DMS79 (cell line): Measurements from ENCODE around the gene SPTBN5.
"Not testable (repeated sequence)": the region's sequence is repeated elsewhere in the genome, so short reads cannot be mapped to it uniquely, and the experiment has no call there.

Source experiments
- DNase-seq: peaks from one replicate; lab custom pipeline; 2025; lab: John Stamatoyannopoulos, UW

The SPTBN5 gene

DNA sequence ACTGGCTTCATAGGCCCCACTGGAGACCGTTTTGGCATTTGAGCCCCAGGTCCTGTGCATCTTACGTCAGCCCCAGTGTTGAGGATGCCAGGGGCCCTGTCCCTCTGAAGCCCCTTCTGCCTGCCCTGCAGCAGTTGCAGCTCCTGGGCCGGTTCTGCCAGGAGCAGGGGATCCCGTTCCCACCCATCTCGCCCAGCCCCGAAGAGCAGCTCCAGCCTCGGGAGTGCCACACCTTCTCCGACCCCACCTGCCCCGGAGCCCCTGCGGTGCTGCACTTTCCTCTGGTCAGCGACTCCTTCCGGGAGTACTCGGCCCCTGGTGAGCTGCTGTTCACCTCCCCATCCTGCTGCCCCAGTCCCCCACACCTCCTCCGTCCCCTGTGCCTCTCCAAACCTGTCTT lies 46.6 kb downstream of the SPTBN5 start:
- no peak for DNase-seq

DNA sequence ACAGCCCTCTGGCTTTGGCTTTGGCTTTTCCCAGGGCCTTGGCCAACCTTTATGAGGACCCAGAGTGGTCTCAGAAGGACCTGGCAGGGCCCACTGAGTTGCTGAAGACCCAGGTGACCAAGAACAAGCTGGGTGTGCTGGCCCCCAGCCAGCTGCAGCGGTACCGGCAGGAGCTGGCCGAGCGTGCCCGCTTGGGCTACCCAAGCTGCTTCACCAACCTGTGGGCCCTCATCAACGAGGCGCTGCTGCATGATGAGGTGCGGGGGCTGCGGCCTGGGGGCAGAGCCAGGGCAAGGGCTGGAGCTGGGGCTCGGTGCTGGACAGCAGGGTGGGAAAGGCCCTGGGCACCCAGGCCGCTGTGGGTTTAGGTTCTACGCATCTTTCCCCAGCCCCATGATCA lies 49.0 kb downstream of the SPTBN5 start:
- no peak for DNase-seq

DNA sequence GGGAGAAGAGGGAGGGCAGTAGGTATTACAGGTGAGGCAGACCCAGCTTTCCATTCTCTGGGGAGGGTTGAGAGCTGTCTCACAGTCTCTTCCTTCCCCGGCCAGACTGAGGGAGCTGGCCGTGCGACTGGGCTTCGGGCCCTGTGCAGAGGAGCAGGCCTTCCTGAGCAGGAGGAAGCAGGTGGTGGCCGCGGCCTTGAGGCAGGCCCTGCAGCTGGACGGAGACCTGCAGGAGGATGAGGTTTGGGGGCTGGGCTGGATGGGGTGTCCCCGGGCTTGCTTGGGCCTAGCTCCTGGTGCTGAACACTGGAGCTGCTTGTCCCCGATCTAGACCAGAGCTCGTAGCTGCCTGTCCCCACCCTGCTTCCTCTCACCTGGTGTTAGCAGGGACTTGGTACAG lies 50.3 kb downstream of the SPTBN5 start:
- no peak for DNase-seq

DNA sequence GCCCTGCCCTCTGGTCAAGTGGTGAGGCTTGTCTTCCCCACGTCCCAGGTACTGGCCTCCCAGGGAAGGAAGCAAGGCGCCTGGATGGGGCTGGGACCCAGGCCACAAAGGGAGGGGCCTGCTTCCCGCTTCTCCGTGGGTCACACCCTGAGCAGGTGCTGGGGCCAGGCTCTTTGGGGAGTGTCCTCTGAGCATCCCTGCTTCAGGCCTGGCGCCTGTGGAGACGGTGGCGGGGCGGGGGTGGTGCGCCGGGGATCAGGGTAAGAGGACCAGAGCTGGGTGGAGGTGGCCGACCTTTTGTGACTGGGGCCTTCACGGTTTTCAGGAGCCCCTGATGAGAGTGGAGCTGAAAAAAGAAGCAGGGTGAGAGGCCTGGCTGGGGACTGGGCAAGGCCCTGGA lies 51.6 kb downstream of the SPTBN5 start:
- no peak for DNase-seq

DNA sequence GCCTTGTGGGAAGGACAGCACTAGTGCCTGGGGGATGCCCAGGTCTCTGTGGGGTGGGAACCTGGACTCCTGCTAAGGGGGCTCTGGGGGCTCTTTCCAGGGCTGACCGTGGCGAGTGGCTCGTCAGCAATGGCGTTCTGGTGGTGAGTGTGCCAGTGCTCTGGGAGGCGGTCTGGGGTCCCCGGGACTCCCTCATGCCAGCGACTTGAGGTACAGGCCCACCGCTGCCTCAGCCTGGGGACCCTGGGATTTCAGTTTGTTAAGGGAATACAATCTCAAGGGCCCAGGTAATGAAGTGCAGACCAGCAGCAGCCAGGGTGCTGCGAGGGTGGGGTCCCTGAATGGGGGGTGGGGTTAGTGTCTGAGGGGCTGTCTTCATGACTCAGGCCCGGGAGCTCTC lies 52.7 kb downstream of the SPTBN5 start:
- DNase-seq, result no peak

DNA sequence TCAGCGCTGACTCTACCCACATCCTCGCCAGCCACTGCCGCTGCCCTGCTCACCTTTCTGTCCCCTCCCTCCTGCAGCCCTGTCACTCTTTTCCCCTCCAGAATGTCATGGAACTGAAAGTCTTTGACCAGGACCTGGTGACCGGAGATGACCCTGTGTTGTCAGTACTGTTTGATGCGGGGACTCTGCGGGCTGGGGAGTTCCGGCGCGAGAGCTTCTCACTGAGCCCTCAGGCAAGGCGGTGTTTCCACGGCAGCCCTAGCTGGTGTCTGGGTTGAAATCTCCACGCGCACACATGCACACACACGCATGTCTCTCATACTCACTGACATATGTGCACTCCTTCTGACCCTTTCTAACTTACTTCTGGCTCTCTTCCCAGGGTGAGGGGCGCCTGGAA lies 53.2 kb downstream of the SPTBN5 start:
- no peak for DNase-seq

DNA sequence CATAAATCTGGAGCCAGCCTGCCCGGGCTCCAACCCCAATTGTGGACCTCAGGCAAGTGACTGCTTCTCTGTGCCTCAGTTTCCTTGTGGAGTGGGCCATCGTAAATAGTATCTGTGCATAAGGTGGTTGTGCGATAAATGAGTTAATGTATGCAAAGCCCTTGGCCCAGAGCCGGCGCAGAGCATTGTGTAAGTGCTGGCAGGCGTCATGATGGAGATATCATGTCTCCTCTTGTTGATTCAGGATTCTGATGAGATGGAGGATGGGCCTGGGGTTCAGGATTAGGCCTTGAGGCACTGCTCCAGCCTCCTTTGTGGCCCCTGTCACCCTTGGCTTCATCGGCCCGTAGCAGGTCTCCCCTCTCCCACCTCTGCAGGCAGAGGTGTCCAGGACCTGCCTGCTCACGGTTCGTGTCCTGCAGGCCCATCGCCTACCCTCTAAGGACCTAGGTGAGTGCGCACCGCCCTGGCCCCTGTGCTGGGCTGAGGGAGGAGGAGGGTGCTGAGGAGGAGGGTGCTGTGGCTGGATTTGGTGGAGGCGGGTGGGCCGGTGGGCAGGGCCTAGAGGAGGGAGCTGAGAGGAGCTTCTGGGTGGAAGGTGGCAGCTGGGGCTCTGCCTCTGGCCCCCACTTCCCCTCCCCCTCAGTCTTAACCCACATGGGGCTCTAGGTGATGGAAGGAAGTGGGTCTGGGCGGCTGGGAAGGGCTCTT lies 53.9 kb downstream of the SPTBN5 start:
- DNase-seq, result no peak

DNA sequence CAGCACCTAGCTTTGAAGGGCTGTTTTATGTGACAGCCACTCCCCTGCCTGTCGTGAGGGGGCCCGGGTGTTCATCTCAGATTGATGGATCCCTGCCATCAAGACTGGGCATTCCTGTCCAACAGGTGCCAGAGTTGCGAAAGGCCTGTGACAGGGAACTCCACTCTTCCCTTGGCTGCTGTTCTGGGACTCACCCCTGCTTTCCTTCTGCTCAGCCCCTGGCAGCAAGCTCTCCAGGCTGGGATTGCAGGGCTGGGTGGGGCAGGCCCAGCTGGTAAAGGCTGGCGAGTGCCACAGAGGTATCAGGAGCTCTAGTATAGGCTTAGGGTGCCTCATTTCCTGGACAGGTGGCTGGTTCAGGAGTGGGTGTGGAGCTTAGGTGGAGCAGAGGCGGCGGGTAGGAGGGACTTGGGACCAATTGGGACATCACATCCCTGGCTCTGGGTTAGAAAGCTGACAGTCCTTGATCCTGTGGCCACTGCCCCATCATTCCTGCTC lies 55.4 kb downstream of the SPTBN5 start, which contains the start of gene PLA2G4B:
Gene PLA2G4B, plus strand, starts transcription at position 448 of the 498 bp plus-strand sequence. CDS start 67 bp downstream, outside the sequence.
- DNase-seq, result no peak

DNA sequence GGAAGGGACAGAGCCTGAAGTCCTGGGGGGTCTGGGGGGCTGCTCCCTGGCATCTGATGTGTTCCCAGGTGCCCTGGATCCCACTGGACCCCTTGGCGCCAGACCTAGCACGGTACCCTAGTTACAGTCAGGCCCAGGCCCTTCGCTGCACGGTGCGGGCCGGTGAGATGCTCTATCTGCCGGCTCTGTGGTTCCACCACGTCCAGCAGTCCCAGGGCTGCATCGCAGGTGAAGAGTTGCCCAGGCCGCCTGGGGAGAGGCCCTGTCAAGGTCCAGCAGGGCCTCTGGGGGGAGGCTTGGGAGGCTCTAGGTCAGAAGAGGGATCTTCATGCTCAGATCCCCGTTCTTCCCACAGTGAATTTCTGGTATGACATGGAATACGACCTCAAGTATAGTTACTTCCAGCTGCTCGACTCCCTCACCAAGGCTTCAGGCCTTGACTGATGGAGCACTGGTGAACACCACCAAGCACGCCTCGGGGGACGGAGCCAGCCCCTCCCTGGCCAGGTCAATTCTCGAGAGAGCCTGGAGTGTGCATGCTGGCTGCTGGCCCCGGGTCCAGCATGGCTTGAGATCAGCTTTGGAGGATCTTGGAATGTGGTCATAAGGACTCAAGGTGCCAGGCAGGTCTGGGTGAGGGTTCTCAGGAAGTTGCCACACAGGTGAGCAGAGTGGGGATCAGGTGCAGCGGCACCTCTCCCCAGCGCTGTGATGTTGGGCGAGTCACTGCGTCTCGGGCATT lies 57.0 kb downstream of the SPTBN5 start:
- DNase-seq, result no peak

DNA sequence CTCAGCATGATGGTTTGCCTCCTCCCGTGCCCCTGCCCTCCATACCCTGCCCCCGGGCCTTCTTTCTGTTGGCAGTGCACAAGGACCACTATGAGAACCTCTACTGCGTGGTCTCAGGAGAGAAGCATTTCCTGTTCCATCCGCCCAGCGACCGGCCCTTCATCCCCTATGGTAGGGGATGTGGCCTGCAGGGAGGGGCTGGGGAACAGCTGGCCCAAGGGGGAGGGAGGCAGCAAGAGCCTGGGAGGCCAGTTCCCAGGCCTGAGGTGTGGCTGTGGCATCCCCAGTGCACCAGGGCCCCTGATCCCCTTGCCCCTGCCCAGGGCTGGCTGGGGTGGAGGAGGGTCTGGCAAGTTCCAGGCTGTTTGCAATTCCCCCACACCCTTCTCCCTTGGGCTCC lies 57.8 kb downstream of the SPTBN5 start:
- DNase-seq, result no peak

DNA sequence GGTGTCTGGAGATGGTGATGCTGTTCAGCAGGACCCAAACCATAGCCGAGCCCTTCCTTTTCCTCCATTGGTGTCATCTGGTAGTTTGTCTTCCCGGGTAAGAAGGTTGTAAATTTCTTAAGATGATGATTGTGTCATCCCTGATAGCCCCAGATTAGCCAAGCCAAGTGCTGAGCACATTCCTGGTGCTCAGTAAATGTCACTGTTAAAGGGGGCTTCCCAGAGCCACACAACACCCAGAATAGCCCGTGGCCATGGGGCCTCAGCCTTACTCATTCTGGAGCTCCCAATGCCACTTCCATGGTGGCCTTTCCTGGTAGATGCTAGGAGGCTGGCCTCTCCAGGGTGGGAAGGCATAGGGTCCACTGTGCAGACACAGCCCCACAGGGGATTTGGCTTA lies 59.8 kb downstream of the SPTBN5 start:
- DNase-seq, result no peak

DNA sequence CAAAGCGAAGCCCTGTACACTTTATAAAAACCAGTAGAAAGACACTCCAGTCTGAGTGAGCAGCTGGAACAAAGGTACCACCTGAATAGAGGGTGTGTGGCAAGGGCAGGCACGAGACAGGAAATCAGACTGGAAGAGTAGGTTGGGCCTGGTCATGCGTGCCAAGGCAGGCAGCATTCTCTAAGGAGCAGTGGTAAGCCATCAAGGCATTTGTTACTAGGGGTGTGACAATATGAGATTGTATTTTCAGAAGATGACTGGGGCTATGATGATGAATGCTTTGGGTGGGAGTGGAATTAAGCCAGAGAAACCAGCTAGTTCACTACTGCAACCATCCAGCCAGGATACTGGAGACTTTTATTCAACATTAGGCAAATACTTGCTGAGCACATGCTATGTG lies 61.0 kb downstream of the SPTBN5 start:
- no peak for DNase-seq

DNA sequence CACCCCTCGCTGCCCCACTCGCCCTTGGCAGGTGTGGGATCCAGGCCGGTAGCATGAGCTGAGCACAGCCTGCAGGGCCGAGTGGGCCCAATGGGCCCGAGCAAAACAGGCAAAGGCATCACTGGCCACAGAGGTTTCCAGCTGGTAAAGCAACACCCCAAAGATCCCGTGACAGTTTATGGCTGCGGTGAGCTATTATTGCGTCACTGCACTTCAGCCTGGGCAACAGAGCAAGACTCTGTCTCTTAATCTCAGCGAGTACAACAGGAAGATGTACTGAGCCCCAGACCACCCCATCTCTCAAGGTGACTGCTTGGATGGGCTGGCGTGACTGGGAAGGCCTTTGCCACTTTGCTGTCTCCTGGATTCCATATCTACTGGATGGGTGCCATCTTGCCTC lies 61.6 kb downstream of the SPTBN5 start:
- DNase-seq, result no peak

DNA sequence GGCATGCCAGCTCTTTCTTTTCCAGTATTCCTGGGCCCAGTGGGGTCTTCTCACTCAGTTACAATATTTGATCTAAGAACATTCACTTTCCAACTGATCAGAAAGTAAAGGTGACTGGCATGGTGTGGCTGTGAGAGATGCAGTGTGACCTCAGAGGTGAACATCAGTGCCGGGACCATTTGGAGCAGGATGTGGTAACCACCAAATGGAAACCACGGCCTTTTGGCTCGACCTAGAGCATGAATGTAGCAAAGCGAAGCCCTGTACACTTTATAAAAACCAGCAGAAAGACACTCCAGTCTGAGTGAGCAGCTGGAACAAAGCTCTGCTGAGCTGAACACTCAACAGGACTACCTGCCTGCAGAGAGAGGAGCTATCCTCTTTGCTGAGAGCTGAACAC lies 62.6 kb downstream of the SPTBN5 start:
- DNase-seq, result not testable (repeated sequence)

DNA sequence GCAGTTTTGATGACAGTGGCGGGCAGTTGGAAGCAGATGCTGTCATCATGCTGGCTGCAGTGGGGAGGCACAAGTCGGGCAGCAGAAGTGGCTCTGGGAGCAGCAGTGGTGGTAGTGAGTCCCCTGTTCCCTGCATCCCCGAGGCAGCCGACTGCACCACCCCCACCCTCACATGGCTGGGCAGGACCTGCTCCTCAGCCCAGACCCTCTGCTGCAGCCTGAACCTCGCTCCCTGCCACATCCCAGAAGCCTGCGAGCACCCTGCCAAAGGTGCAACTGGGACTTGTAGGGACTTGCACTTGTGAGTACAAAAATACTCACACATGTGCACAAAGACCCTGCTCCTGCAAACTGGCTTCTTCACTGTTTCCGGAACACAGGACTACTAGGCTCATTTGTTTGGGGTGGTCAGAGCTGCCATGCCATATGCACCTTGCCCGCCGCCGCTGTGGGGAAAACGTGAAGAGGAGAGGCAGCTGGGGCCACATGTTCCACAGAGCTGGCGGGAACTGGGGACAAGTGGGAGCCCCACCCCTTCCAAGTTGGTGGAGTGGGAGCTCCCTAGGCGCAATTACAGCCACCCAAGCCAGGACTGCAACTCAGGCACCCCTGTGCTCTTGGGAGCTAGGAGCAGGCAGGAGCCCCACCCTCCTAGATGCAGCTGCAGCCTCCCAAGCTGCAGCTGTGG lies 63.8 kb downstream of the SPTBN5 start:
- DNase-seq, result no peak

DNA sequence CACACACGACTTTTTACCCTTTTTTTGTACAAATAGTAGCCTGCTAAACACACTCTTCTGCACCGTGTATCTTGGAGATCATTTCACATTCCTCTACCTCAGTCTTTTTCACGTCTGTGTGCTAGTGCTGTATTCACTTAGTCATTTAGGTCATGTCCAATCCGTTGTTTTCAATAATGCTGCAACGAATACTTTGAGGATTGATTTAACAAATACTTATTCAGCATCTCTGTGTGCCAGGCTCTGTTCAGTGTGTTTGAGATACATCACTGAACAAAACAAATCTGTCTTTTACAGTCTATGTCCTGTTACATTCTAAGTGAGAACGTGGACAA lies 65.1 kb downstream of the SPTBN5 start:
- no peak for DNase-seq

DNA sequence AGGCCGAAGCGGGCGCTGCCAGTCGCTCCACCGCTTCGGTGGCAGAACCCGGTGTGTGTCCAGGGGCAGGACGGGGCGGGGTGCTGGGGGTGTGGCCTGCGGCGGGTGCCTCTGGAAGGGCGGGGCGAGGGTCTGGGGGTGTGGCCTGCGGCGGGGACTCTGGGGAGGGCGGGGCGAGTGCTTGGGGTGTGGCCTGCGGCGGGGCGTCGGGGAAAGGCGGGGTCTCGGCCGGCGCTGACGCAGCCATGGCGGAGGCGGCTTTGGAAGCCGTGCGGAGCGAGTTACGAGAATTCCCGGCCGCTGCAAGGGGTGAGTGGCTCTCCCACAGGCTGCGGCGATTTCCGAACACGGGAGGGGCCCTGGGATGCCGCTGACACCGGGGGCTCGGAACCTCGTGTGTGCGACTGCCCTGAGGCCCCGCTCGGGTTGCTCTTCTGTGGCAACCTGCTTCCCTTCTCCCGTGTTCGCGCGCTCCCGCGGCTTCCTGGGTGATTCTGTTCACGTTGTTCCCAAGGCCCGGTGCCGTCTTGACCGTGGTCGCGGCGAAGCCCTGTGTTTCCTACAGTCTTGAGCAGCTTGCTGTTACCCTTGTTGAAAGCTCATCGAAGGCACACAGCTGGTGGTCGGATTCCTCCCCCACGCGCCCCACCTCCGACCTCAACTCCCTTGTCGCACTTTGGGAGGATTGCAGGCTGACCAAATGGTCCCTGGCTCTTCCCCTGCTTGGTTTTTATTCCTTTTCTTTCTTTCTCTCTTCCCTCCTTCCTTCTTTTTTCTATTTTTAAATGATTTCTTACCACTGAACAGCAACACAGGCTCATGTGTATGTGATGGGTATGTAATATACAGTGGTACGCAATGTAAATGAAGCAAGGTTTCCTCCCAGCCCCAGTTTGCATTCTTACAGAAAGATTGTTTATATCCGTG lies 65.7 kb downstream of the SPTBN5 start, which contains the start of gene JMJD7:
Gene JMJD7, plus strand, starts transcription at position 213 of the 927 bp plus-strand sequence. Its CDS starts 33 bp downstream, at position 246.
- DNase-seq, result no peak

DNA sequence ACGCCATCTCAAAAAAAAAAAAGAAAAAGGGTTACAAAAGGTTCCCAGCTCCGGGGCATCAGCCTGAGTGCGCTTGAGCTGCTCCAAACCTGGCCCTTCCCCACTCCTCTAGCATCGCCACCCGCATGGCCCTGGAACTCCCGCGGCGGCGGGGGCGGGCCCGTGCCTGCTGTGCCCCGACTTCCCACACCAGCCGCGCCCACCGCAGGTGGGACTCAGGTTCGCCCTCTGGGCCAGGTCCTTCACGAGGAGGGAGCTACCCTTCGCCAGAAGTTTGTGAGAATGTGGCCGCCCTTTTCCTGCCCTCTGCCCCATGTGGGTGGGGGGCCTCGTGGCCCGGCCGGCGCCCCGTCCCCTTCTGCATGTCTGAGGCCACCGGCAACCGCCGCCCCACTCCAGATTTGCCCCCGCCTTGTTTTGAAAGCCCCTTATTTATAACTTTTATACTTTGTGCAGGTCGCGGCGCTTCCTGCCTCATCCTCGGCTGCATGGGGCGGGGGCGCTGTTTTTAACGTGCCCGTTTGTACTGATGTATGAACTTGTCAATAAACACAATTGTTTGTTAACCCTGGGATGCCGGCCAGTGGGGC lies 66.5 kb downstream of the SPTBN5 start:
- no peak for DNase-seq

DNA sequence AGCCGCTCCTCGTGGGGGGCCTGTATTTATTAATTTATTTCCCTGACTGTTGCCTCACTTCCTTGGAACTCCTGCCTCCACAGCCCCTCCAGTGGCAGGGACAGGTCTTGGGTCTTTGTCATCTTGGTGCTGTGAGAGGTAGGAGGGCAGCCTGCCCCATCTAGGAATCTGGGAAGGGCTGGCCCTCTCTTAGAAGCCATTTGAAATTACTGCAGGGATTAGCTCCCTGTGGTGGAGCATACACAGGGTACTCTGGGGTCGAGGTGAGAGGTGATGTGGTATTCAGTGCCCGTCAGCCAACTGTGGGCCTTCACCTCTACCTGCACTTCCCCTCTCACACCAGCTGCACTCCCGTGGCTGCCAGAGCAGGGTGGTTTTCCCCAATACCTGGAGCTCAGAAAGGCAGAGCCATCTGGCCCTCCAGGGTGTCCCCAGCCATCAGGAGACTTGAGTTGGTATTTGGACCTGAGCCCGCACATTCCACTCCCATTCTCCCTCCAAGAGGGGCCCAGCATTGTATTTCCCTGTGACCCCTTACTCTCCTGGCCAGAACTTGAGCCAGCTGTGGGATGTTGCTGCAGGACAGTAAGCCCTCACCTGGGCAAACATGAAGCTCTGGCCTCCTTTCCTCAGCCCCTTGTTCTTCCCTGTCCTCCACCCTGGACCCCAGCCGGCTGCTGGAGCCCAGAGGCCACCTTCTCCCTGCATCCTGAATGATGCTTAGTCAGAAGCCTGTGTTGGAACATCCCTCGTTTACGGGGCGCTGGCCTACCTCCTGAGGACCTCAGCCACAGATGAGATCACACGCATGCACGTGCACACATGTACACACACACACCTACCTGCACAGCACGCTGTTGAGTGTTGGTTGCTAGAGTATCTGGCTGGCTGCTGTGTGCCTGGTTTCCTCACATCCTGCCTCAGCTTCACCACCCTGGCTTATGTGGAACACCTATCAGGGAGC lies 68.0 kb downstream of the SPTBN5 start:
- no peak for DNase-seq

DNA sequence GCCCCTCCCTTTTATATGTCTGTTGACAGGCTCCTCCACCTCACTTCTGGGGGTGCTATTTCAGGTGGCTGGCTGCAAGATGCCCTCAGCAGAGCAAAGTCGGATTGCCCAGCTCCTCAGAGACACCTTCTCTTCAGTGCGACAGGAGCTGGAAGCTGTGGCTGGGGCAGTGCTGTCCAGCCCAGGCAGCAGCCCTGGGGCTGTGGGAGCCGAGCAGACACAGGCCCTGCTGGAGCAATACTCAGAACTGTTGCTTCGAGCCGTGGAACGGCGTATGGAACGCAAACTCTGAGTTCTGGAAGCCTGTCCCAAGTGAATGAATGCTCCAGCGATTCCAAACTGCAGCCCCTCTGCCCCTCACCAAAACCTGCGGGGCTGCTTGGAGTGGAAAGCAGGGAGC lies 68.7 kb downstream of the SPTBN5 start:
- DNase-seq, result no peak
